Stimulated activated CD8-positive, alpha-beta memory T cell treated with anti-CD3 and anti-CD28 coated beads, Interleukin-12 subunit alpha, Interleukin-12 subunit beta, amount 100 ng/mL, for 24 hours (primary cell): ENCODE data around the gene AEBP1.
"Not testable (repeated sequence)": the region's sequence is repeated elsewhere in the genome, so short reads cannot be mapped to it uniquely, and the experiment has no call there.

Experiments used
- DNase-seq: peaks from one replicate; pipeline ENCODE4 v3.0.0-alpha.2; 2020; ENCODE audit errors: extremely low read depth

Gene AEBP1

DNA sequence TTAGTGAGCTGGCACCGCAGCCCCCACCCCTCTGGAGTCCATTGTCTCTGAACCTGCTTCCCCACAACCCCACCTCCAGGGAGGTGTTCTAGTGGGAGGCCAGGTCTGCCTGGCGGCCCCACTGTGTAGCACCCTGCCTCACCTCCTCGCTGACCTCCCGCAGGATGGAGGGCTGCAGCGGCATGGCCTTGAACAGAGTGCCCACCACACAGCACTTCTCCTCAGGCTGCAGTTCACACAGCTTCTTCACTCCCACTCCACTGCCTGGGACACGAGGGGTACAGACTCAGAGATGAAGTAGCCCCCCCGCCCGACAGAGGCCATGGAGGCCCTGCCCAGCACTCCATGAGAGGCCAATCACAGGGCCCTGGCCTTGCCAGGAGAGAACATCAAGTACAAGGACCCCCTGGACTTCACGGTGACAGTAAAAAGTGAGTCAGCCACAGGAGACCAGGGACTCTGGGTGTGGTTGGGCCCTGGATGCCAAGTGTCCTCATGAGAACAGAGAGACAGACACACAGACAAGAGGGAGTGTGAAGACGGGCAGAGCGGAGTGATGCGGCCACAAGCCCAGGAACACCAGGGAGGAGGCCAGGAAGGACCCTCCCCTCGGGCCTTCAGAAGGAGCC, 13.8 kb downstream of the AEBP1 start:
- DNase-seq, result no peak

DNA sequence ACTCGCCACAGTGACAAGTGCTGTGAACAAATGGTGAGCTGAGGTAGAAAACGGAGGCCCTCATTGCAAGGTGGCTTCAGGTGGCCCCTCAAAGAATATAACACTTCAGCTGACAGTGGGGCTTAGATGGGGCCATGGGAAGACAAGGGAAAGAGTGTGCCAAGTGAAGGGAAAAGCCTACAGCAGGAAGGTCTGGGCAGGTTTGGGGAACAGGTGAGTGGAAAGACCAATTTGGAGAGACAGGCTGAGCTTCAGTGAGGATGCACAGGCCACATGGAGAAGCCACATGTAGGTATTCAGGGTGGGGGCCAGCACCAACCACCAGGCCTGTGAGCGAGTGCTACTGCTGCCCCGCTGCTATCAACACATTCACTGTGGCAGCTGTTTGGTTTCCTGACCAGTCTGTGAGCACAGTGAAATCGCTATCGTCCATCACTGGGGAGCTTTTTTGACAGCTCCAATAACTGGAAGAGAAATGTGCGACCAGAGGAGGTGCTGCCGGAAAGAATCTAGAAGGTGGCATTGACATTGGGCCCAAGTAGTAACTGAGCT, 15.8 kb downstream of the AEBP1 start:
- DNase-seq, result no peak

DNA sequence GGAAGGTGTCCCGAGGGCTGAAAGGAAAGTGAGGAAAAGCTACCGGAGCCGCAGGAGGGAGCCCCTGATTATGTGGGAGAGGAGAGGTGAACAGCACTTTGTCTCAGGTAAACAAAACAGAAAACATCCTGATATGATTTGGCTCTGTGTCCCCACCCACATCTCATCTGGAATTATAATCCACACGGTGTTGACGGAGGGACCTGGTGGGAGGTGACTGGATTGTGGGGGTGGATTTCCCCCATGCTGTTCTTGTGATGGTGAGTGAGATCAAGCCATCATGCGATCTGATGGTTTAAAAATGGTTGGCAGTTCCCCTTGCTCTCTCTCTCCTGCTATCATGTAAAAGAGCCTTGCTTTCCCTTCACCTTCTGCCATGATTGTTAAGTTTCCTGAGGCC, 16.2 kb downstream of the AEBP1 start:
- no peak for DNase-seq

DNA sequence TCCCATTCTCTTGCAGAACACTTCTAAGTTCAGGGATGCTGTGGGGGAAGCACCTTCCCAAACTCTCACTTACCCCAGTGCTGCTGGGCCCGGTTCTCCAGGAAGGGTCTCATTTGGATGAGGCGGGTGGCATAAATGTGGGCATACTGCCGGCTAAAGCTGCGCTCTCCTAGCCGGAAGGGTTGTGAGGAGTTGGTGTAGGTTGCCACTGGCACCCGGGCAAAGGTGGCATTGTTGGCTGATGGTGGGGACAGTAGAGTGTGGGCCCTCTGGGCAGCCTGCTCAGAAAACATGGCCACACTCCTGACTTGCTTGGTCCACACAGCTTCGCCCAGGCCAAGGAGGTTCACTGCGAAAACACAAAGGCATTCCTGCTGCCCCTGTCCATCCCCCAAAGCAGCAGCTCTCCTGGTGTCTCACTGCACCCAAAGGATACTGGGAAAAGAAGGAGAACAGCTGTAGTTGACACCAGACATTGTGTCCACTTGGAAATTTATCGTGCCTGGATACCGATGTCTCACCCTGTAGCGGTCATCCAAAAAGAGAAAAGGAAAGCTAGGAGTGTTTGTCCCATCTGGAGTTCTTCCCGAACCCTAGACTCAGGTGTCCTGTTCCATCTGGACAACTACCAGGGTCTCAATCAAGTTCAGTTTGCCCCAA, 17.7 kb downstream of the AEBP1 start:
- no peak for DNase-seq

DNA sequence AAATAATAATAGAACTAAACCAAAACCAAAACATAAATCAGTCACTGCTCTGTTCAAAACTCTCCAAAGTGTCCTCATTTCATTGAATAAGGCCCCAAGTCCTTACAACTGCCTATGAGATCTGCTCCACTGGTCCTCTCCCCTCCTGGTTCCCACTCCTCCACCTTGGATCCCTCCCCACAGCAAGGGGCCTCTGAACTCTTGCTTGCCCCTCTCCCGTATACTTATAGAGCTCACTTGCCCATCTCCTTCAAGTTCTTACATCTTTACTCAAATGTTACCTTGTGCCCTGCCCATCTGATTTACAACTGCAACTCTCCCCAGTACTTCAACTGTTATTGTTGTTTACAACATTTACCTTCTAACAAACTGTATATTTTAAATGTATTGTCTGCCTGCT, 18.4 kb downstream of the AEBP1 start:
- no peak for DNase-seq

DNA sequence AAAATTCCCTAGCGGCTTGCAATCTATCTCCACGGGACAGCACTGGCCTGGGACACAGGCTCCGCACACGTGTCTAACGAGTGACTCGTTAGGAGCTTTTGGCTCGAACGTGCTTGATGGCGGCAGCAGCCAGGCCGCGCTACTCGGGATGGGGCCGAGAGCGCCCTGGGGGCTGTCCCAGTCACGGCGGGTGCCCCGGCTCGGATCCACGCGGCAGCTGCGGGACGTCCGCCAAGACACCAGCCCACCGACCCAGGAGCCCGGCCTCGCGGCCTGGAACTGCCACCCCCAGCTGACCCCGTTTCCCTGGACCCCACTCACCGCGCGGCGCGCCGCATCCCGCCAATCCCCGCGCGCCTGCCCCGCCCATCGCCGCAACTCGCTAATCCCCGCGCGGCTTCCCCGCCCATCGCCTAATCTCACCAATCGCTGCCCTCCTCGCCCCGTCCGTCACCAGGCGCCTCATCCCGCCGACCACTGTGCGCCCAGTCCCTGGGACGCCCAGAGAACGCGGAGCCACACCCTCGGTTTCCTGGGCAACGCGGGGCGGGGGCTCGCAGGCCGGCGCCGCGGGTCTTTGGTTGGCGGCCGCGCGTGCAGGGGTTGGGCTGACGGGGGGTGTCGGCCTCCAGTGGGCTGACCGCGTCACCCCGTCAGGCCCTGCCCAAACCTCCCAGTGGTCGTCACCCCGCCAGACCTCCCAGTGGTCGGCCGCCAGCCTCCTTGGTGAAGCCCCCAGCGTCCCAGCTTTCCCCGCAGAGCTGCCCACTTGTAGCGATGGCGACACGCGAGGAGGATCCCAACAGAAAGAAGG, 19.3 kb downstream of the AEBP1 start, which contains the start of gene POLD2:
Gene POLD2, minus strand, starts transcription at position 359 of the 814 bp plus-strand sequence. CDS start 1,495 bp downstream, outside the sequence.
- peak; percentile 98 for DNase-seq

DNA sequence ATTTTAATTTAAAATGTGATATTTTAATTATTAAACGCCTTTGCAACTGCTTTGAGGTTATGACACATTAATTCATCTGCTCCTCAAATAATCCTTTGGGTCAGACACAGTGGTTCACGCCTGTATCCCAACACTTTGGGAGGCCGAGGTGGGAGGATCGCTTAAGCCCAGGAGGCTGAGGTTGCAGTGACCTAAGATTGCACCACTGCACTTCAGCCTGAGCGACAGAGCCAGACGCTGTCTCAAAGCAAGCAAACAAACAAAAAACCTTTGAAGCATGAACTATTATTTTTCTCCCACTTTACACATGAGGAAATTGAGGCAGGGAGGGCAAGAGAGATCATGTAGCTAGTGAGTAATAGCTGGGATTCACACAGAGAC, 20.7 kb downstream of the AEBP1 start:
- no peak for DNase-seq

DNA sequence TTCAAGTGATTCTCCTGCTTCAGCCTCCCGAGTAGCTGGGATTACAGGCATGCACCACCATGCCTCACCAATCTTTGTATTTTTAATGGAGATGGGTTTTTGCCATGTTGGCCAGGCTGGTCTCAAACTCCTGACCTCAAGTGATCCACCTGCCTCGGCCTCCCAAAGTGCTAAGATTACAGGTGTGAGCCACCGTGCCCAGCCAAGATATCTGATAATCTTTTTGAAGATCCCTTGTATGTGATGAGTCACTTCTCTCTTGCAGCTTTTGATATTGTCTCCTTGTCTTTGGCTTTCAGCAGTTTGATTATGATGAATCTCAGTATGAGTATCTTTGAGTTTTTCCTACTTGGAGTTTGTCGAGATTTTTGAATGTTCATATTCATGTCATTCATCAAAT, 22.4 kb downstream of the AEBP1 start:
- not testable (repeated sequence) for DNase-seq

DNA sequence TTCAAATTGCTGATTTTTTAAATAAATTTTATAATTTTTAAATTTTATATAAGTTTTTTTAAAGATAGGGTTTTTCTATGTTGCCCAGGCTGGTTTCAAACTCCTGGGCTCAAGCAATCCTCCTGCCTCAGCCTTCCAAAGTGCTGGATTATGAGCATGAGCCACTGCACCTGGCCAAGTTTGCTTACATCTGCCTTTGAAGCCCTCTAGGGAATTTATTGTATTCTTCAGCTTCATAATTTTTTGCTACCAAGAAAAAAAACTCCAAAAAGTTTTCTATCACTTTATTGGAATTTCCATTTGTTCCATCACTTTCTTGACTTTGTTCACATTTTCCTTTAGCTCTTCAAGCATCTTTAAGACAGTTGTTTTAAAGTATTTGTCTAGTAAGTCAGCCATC, 23.0 kb downstream of the AEBP1 start:
- no peak for DNase-seq

DNA sequence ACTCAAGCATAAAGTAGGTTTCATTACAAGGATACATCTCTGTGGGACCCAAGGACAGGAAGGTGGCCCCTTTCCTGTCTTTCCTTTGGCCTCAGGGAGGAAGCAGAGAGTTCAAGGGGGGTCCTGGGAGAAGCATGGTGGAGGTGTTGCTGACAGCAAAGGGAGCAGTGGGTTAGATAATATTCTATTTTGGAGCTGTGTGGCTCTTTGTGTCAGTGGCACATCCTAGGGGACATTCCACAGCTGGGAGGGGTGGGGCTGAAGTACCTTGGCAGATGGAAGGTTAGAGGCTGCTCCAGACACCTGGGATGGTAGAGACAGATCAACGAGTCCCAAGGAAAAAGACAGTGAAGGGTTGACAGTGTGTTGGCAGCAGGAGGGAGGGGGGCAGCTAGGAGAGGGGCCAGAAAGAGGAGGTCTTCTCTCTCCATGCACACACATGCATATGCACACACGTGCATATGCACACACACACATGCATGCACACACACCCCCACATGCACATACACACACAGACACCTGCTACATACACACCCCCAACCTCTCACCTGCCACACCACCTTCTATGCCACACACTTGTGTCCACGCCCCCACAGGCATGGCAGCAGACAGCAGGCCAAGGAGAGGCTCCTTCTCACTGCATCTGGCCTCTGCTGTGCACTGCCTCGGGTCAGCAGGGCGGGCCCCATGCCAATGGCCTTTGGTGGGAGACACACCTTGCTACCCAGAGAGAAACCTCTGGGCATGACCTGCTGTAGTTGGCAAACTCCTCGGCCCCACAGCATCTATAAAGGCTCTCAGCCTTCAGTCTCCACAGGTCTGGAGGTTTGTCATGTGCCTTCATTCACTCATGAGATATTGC, 24.8 kb downstream of the AEBP1 start:
- no peak for DNase-seq

DNA sequence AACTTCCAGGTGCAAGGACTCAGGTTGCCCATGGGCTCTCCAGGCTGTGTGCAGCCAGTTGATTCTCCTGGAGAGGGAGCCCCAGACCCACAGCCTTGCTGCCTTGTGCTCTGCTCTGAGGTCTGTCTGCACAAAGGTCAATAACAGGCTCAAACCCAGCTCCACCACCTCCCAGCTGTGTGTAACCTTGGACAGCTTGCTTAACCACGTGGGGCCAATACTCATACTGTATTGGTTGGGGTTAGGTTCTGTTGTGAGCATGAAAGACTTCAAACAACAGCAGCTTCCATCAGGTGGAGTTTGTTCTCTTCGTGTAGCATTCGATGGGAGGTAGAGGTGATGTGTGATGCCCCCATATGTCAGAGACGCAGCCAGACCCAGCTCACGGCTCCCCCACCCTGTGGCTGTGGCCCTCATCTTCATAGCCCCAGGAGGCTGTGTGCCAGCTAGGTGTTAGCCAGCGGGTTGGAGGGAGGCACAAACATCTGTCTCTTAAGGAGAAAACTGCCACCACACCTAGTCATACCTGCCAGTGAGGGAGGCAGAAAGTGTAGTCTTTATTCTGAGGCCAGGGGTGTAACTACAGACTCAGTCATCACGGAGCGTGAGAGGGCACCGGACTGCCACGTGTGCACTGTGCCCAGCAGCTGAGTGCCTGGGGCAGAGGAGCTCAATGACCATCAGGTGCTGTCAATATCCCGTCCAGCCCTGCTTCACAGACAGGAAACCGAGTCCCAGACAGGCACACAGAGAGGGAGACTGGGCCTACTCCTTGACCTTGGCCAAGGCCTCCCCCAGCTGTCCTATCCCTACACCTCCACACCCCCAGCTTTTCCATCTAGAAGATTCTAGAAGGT, 27.3 kb downstream of the AEBP1 start:
- no peak for DNase-seq

DNA sequence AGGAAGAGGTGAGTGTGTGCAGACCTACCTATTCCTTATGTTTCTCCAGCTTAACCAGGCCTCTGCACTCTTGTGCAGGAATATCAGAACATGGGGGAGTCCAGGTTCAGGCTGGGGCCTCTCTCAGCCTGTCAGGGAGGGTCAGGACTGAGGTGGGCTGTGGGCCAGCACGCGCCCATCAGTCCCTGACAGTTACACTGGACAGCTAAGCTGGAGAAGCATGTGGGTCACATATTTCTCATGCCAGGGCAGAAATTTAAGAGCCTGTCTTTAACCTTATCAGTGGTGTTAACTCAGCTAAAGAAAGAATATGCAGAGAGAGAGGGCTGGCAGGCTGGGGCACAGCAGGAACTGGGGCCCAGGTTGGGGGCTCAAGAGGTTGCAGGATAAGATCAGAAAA, 27.9 kb downstream of the AEBP1 start:
- no peak for DNase-seq

DNA sequence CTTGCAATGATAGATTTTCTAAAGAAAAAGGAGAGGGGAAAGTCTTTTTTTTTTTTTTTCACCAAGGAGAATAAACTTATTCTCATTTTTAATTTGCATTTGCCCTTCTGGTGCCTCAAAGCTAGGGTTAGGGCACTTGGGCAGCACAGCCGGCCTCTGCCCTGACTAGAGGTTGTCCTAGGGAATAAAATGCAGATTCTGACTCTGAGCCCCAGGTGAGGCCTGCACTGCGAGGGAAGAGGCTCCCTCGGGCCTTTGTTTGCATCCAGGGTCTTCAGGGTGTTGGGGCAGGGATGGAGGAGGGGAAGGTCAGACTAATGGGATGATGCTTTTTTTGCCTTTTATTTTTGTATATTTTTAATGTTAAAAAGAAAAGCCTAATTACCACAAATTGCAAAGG, 29.1 kb downstream of the AEBP1 start:
- DNase-seq, result no peak

DNA sequence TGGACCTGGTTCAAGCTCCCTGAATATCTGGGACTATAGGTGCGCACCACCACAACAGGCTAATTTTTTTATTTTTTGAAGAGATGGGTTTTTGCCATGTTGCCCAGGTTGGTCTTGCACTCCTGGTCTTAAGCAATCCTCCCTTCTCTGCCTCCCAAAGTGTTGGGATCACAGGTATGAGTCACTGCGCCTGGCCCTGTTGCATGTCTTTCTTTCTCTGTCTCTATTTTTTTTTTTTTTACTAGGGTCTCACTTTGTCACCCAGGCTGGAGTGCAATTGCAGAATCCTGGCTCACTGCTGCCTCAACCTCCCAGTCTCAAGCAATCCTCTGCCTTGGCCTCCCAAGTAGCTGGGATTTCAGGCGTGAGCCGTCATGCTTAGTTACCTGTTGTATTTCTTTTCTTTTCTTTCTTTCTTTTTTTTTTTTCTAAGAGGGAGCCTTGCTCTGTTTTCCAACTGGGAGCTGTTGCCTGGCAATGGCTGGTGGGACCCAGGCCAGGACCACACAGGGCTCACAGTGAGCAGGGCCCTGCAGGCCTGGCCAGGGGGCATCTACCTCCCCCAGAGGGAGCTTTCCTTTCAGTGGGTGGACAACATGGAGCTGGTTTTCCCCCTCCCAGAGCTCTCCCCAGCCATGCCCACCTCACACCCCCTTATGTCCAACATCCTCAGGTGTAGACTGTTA, 30.9 kb downstream of the AEBP1 start:
- no peak for DNase-seq

DNA sequence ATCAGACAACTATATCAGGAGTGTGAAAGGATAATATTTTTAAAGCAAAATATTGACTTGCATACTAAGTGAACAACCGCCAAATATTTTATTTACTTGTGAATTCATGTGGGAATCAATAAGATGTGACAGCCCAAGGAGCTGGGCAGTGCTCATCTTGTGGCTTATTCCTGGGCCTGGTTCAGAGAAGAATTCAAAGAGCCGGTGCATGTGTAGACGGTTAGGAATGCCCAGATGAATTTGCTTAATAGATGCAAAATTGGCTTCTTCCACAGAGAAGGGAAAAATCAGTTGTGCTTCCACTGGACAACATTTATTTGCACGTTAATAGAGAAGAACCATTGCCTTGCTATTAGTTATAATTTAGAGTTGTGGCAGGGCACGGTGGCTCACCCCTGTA, 32.6 kb downstream of the AEBP1 start:
- DNase-seq, result no peak

DNA sequence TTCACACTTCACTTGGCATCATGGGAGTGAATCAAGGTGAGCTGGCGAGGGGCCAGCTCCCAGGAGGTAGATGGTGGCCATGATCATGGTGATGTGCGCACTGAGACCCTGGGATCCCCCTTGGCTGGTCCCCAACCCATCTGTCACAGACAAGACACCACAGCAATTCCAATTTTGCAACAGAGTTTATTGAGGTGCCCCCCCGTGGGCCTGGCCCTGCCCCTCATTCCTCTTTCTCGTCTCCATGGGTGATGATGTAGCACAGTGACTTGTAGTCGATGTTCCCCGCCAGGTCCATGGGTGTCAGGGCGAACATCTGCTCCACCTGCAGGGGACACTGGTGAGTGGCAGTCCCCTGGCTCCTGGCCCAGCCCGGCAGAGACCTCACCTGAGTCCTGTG, 34.6 kb downstream of the AEBP1 start:
- no peak for DNase-seq

DNA sequence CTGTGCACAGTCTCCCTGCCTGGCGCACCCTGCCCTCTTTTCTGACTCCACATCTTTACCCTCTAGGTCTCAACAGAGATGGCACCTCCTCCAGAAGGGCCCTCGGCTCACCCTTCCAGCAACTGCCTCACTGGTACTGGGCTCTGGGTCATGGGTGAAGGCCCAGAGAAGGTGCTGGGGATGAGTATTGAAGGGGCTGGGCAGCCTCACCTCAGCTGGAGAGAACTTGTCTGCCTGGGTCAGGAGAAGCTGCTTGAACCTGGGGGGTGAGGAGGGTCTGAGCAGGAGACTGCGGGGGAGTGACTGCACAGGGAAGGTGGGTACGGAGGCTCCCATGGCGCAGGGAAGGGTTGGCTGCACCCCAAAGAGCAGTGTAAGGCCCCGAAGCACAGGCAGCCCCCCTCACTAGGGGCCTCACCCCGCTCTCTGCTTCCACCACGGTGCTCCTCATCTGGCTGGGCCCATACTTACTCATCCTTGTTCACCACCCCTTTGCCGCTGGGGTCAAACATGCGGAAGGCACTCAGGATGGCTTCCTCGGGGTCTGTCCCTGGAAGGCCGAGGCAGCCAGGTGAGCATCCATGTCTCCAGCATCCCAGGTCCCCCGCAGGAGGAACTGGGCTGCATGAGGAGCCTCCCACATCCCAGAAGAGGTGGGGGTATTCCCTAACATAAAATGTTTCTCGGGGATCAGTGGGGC, 35.3 kb downstream of the AEBP1 start:
- DNase-seq, result no peak

DNA sequence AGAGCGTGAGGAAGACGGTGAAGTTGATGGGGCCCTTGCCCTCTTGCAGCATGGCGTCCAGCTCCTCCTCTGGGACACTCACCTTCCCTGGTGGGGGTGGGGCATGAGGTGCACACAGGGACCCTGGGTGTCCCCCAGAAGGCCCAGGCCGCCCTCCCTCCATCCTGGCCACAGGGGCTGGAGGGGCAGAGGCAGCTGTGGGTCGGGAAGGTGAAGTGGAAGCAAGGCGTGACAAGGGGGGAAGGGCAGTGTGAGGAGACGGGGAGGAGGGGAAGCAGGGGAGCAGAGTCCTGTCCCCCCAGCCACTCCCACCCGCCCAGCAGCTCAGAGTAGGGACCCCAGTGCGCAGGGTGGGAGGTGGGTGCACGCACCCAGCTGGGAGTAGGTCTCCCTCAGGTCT, 36.2 kb downstream of the AEBP1 start:
- DNase-seq, result no peak

DNA sequence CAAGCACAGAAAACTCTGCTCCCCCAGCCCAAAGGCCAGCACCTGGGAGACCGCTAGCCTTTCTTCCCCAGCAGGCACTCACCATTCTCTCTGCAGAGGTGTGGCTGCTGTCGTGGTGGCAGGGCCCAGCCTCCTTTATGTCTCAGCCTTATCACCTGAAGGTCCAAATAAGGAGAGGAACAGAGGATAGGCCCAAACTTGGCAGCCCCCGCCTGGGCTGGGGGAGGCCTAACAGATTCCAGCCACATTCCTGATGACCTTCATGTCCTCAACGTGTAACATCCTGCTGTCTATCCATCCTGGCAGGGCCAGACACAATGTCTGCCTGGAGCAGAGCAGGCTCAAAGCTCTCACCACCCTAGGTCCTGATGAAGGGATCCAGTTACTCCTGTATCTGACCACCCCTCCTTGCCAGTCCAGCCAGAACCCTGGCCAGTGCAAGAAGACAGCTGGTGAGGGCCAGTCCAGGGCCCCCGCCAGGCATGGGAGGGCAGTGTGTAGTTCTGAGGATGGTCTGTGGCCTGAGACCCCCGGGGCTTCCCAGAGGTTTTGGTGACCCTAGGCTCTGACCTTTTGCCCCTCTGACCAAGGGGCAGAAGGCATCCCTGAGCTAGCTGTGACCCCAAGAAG, 37.2 kb downstream of the AEBP1 start, which contains the start of gene MYL7:
Gene MYL7, minus strand, starts transcription at position 112 of the 630 bp plus-strand sequence. Its CDS starts 27 bp downstream, at position 85.
- DNase-seq, result no peak
